H9 (cell line): ENCODE measurements around the gene CNN3. TPM values are rescaled to one million over a fixed set of nuclear protein-coding genes. Genes with fewer than 3 reads are reported as not detected.

Source experiments
- DNase-seq: peaks from one replicate; pipeline ENCODE4 v3.0.0-alpha.2; 2017
- H2AFZ ChIP-seq: one replicate; pipeline ENCODE4 v1.6.1; 2013; ENCODE audit warnings: mild to moderate bottlenecking, low read length, control low read depth, moderate library complexity
- H2AK5ac ChIP-seq: 2 replicates; pipeline ENCODE4 v1.6.1; 2013; ENCODE audit warnings: low read length, control low read depth, mixed read lengths; ENCODE audit not compliant: insufficient read length
- H2BK120ac ChIP-seq: one replicate; pipeline ENCODE4 v1.6.1; 2013; ENCODE audit warnings: low read depth, mild to moderate bottlenecking, low read length, control low read depth, inconsistent platforms; ENCODE audit not compliant: poor library complexity, severe bottlenecking
- H2BK12ac ChIP-seq: 2 replicates; pipeline ENCODE4 v1.6.1; 2013; ENCODE audit warnings: low read length, control low read depth, mixed read lengths, low read depth; ENCODE audit not compliant: insufficient read length
- H2BK15ac ChIP-seq: 2 replicates; pipeline ENCODE4 v1.6.1; 2013; ENCODE audit warnings: low read depth, low read length, control low read depth
- H2BK20ac ChIP-seq: one replicate; pipeline ENCODE4 v1.6.1; 2013; ENCODE audit warnings: low read depth, mild to moderate bottlenecking, low read length, control low read depth, inconsistent platforms; ENCODE audit not compliant: poor library complexity, severe bottlenecking
- H2BK5ac ChIP-seq: 2 replicates; pipeline ENCODE4 v1.6.1; 2013; ENCODE audit warnings: low read length, control low read depth, mixed read lengths; ENCODE audit not compliant: insufficient read length
- H3K14ac ChIP-seq: 2 replicates; pipeline ENCODE4 v1.6.1; 2013; ENCODE audit warnings: low read length, control low read depth; ENCODE audit not compliant: insufficient read depth
- H3K18ac ChIP-seq: 2 replicates; pipeline ENCODE4 v1.6.1; 2013; ENCODE audit warnings: low read depth, mild to moderate bottlenecking, mixed read lengths, low read length, control low read depth; ENCODE audit not compliant: insufficient read length
- H3K23ac ChIP-seq: 2 replicates; pipeline ENCODE4 v1.6.1; 2013; ENCODE audit warnings: low read length, control low read depth, mixed read lengths, low read depth; ENCODE audit not compliant: insufficient read length
- H3K23me2 ChIP-seq: 2 replicates; pipeline ENCODE4 v1.6.1; 2013; ENCODE audit warnings: low read depth, mild to moderate bottlenecking, mixed read lengths, low read length, control low read depth; ENCODE audit not compliant: insufficient read length, poor library complexity, severe bottlenecking
- H3K27ac ChIP-seq: 2 replicates; pipeline ENCODE4 v1.5.1; 2013; ENCODE audit warnings: low read length, control low read depth, mixed read lengths, low read depth; ENCODE audit not compliant: insufficient read length
- H3K27me3 ChIP-seq: 2 replicates; pipeline ENCODE4 v1.6.1; 2013; ENCODE audit warnings: low read length, control low read depth, inconsistent platforms; ENCODE audit not compliant: insufficient read depth
- H3K4ac ChIP-seq: 2 replicates; pipeline ENCODE4 v1.6.1; 2013; ENCODE audit warnings: low read depth, mild to moderate bottlenecking, control low read depth, inconsistent platforms, low read length, moderate library complexity
- H3K4me1 ChIP-seq: 2 replicates; pipeline ENCODE4 v1.6.1; 2013; ENCODE audit warnings: low read length, control low read depth, inconsistent platforms; ENCODE audit not compliant: insufficient read depth
- H3K4me2 ChIP-seq: 2 replicates; pipeline ENCODE4 v1.6.1; 2013; ENCODE audit warnings: low read length, control low read depth, mixed read lengths; ENCODE audit not compliant: insufficient read length, insufficient read depth
- H3K56ac ChIP-seq: 2 replicates; pipeline ENCODE4 v1.6.1; 2013; ENCODE audit warnings: low read depth, mild to moderate bottlenecking, mixed read lengths, low read length, control low read depth; ENCODE audit not compliant: insufficient read length
- H3K79me1 ChIP-seq: 2 replicates; pipeline ENCODE4 v1.6.1; 2013; ENCODE audit warnings: low read depth, mild to moderate bottlenecking, moderate library complexity, low read length, control low read depth, inconsistent platforms; ENCODE audit not compliant: insufficient read depth, poor library complexity, severe bottlenecking
- H3K79me2 ChIP-seq: 2 replicates; pipeline ENCODE4 v1.6.1; 2013; ENCODE audit warnings: low read length, control low read depth, inconsistent platforms; ENCODE audit not compliant: insufficient read depth
- H3K9ac ChIP-seq: 2 replicates; pipeline ENCODE4 v1.6.1; 2013; ENCODE audit warnings: low read length, control low read depth, mixed read lengths; ENCODE audit not compliant: insufficient read length; ENCODE audit errors: extremely low read depth
- H3K9me3 ChIP-seq: one replicate; pipeline ENCODE4 v1.6.1; 2013; ENCODE audit warnings: low read depth, low read length, inconsistent platforms; ENCODE audit not compliant: control insufficient read depth
- H3T11ph ChIP-seq: one replicate; pipeline ENCODE4 v1.6.1; 2013; ENCODE audit warnings: mild to moderate bottlenecking, low read length, control low read depth, inconsistent platforms
- H4K20me1 ChIP-seq: one replicate; pipeline ENCODE4 v1.6.1; 2013; ENCODE audit not compliant: control insufficient read depth, insufficient read length, insufficient read depth
- H4K5ac ChIP-seq: 2 replicates; pipeline ENCODE4 v1.6.1; 2013; ENCODE audit warnings: low read depth, mild to moderate bottlenecking, mixed read lengths, low read length, control low read depth; ENCODE audit not compliant: insufficient read length
- H4K8ac ChIP-seq: replicated peaks from 2 replicates; pipeline ENCODE4 v1.6.1; 2013; ENCODE audit warnings: low read length, control low read depth, mixed read lengths, low read depth; ENCODE audit not compliant: insufficient read length
- H4K91ac ChIP-seq: 2 replicates; pipeline ENCODE4 v1.6.1; 2013; ENCODE audit warnings: low read depth, mild to moderate bottlenecking, moderate library complexity, mixed read lengths, low read length, control low read depth; ENCODE audit not compliant: insufficient read length
- H3K27ac Mint-ChIP-seq, 3 experiments: 2 replicates in 2 of 3; 3 replicates in 1 of 3; pipeline ENCODE4 v1.8.0; 2020 to 2021; ENCODE audit warnings: mixed read lengths in 3 of 3, mild to moderate bottlenecking in 1 of 3, moderate library complexity in 1 of 3
- H3K27me3 Mint-ChIP-seq: 2 replicates; pipeline ENCODE4 v1.8.0; 2021; ENCODE audit warnings: low read depth, mild to moderate bottlenecking, moderate library complexity, mixed read lengths
- H3K36me3 Mint-ChIP-seq, 3 experiments: 2 replicates in 2 of 3; 3 replicates in 1 of 3; pipeline ENCODE4 v1.8.0; 2020 to 2021; ENCODE audit warnings: low read depth in 3 of 3, mixed read lengths in 3 of 3; ENCODE audit not compliant: insufficient read depth in 1 of 3
- H3K4me1 Mint-ChIP-seq, 2 experiments: 2 replicates each; pipeline ENCODE4 v1.8.0; 2020; ENCODE audit warnings: mixed read lengths in 2 of 2
- H3K4me3 Mint-ChIP-seq, 2 experiments: 2 replicates in 1 of 2; 3 replicates in 1 of 2; pipeline ENCODE4 v1.8.0; 2020 to 2021; ENCODE audit warnings: mild to moderate bottlenecking in 2 of 2, mixed read lengths in 2 of 2, moderate library complexity in 1 of 2
- H3K9me3 Mint-ChIP-seq, 2 experiments: 2 replicates in 1 of 2; 3 replicates in 1 of 2; pipeline ENCODE4 v1.8.0; 2020; ENCODE audit warnings: mild to moderate bottlenecking in 2 of 2, mixed read lengths in 2 of 2, moderate library complexity in 1 of 2
- CTCF ChIP-seq: fragments of 200-600 bp; sonication (generic); conservative IDR thresholded peaks from 3 replicates; pipeline ENCODE4 v1.8.0; 2021; ENCODE audit warnings: antibody characterized with exemption, mild to moderate bottlenecking
- WGBS: extraction: QIAGEN DNeasy Blood & Tissue Kit; methylation state at CpG from one replicate; pipeline ENCODE4 v1.1.7; 2013; ENCODE audit warnings: missing lambda C conversion rate, low lambda C conversion rate, mixed read lengths; ENCODE audit not compliant: insufficient read length; ENCODE audit errors: extremely low coverage; 5-methylcytosine and 5-hydroxymethylcytosine counted together
- total RNA-seq: library from RNA; stranded (reverse); gene quantifications from 2 replicates; pipeline ENCODE4 v1.2.1, GENCODE V29; 2021

Gene CNN3
- total RNA-seq, 1 experiment from 2014 or later: 279 TPM

GRCh38 chr1:94920061-94920460 lies 6.8 kb downstream of the CNN3 start:
- Histone ChIP-seq H4K8ac (no peak overlapping the region), H3K14ac (no peak overlapping the region), H2BK12ac (no peak overlapping the region), H2BK120ac (no peak overlapping the region), H4K5ac (no peak overlapping the region), H3K27ac (no peak overlapping the region), H3K4ac (no peak overlapping the region), H4K20me1 (no peaks in the 10 kb centered on the region), H3K4me2 (no peak overlapping the region), H3K27me3 (no peaks in the 10 kb centered on the region), H3K79me2 (peaks cover 81% of the 10 kb centered on the region), H2BK15ac (no peak overlapping the region), H3K18ac (no peak overlapping the region), H3K79me1 (peaks cover 10% of the 10 kb centered on the region), H3K9ac (no peak overlapping the region), H3K23ac (no peak overlapping the region), H3K23me2 (no peaks in the 10 kb centered on the region), H3K9me3 (no peaks in the 10 kb centered on the region), H3T11ph (no peak overlapping the region), H4K91ac (no peak overlapping the region), H3K56ac (no peak overlapping the region), H2AK5ac (no peak overlapping the region), H2BK5ac (no peak overlapping the region), H2AFZ (no peak overlapping the region), H3K4me1 (peaks cover 8% of the 10 kb centered on the region), H2BK20ac (no peak overlapping the region)
- WGBS: no CpG with 5 or more reads among the region's 3 CpGs
- Mint-ChIP-seq H3K4me1 (peaks cover 79 to 80% of the 10 kb centered on the region in 2 experiments), H3K9me3 (no peaks in the 10 kb centered on the region), H3K27ac (no peak overlapping the region), H3K36me3 (peaks cover 25 to 45% (median 41%) of the 10 kb centered on the region in 3 experiments), H3K27me3 (no peaks in the 10 kb centered on the region; the same call in 1 of the 2 replicates), H3K4me3 (no peak overlapping the region)
- DNase-seq: no peak
- TF ChIP-seq CTCF: no peak
